A172 (cell line): ENCODE measurements around the gene BANF1. TPM values are rescaled to one million over a fixed set of nuclear protein-coding genes. Genes with fewer than 3 reads are reported as not detected.
A peak's percentile ranks its signal among the peaks of the same experiment; 100 is the strongest.
"Not testable (repeated sequence)": the region's sequence is repeated elsewhere in the genome, so short reads cannot be mapped to it uniquely, and the experiment has no call there.

Experiments
- DNase-seq: peaks from one replicate; pipeline ENCODE4 v3.0.0-alpha.2; 2015; ENCODE audit warnings: low spot score
- total RNA-seq: library from RNA; depleted of rRNA; stranded (reverse); fragments of >200 nt; shearing (Covaris generic); gene quantifications from 2 replicates; pipeline ENCODE4 v1.2.3, GENCODE V29; 2014

The BANF1 gene
- total RNA-seq, 1 experiment from 2014 or later = 72.3 TPM

- DNase-seq = peak; percentile 75
Measured at GRCh38 chr11:66011239-66011784, 9.0 kb downstream of the BANF1 start.

- no peak for DNase-seq
Measured at GRCh38 chr11:66011785-66012303, 9.5 kb downstream of the BANF1 start, which contains the start of gene CST6. CST6 (plus strand) TSS chr11:66012008; CDS start chr11:66012045, 37 bp downstream.

GRCh38 chr11:66012371-66012945 lies 10.2 kb downstream of the BANF1 start:
- DNase-seq = no peak

- peak; percentile 72 for DNase-seq
Measured at GRCh38 chr11:66012946-66013761, 10.9 kb downstream of the BANF1 start.

- no peak for DNase-seq
Measured at GRCh38 chr11:66013762-66014100, 11.4 kb downstream of the BANF1 start.

GRCh38 chr11:66014804-66015453 lies 12.6 kb downstream of the BANF1 start:
- no peak for DNase-seq

- peak; percentile 96 for DNase-seq
Measured at GRCh38 chr11:66015454-66015881, 13.2 kb downstream of the BANF1 start.

- DNase-seq = no peak
Measured at GRCh38 chr11:66015936-66016792, 13.9 kb downstream of the BANF1 start.

GRCh38 chr11:66016793-66017177 lies 14.5 kb downstream of the BANF1 start:
- no peak for DNase-seq

- DNase-seq = no peak
Measured at GRCh38 chr11:66017321-66017720, 15.0 kb downstream of the BANF1 start.

- no peak for DNase-seq
Measured at GRCh38 chr11:66020212-66020611, 17.9 kb downstream of the BANF1 start.

GRCh38 chr11:66020618-66021357 lies 18.5 kb downstream of the BANF1 start:
- DNase-seq = peak; percentile 93

GRCh38 chr11:66022401-66023185 lies 20.3 kb downstream of the BANF1 start:
- DNase-seq = no peak

- DNase-seq = not testable (repeated sequence)
Measured at GRCh38 chr11:66023186-66023440, 20.8 kb downstream of the BANF1 start.

- DNase-seq = no peak
Measured at GRCh38 chr11:66026017-66026529, 23.8 kb downstream of the BANF1 start, which contains the start of gene CATSPER1. CATSPER1 (minus strand) TSS chr11:66026479; CDS start chr11:66026379, 100 bp downstream.

- no peak for DNase-seq
Measured at GRCh38 chr11:66032957-66033735, 30.8 kb downstream of the BANF1 start.

GRCh38 chr11:66035653-66036333 lies 33.5 kb downstream of the BANF1 start:
- DNase-seq = no peak

GRCh38 chr11:66036334-66036710 lies 34.0 kb downstream of the BANF1 start:
- no peak for DNase-seq
